PC-9 (cell line): ENCODE measurements around the gene TMEM176B. TPM values are rescaled to one million over a fixed set of nuclear protein-coding genes. Genes with fewer than 3 reads are reported as not detected.
"Not testable (repeated sequence)": the region's sequence is repeated elsewhere in the genome, so short reads cannot be mapped to it uniquely, and the experiment has no call there.

ENCODE experiments used
- BruUV-seq: library from RNA; stranded (reverse); fragments of 400-500 nt; replicated peaks from 2 replicates; lab custom pipeline; 2021; lab: Mats Ljungman, UMichigan
- CTCF ChIA-PET: fragments of 300-600 bp; sonication (Branson Sonifier 250); formaldehyde crosslinking; loops from one replicate; lab custom pipeline; 2022; ENCODE audit warnings: antibody characterized with exemption; lab: Charles Lee
- POLR2A ChIA-PET: fragments of 300-600 bp; sonication (Branson Sonifier 250); formaldehyde crosslinking; loops from one replicate; lab custom pipeline; 2022; ENCODE audit warnings: antibody characterized with exemption; ENCODE audit not compliant: unreplicated experiment; lab: Charles Lee
- DNase-seq, 2 experiments: peaks; one replicate each; pipeline versions ENCODE4 v3.0.0 to v3.0.0-alpha.2; 2015 to 2022; ENCODE audit warnings: mixed read lengths in 1 of 2
- H2AFZ ChIP-seq: fragments of 200-600 bp; sonication (generic); 2 replicates; pipeline ENCODE4 v1.8.1; 2017; ENCODE audit warnings: antibody characterized with exemption
- H3F3A ChIP-seq: fragments of 200-600 bp; sonication (generic); 2 replicates; pipeline ENCODE4 v1.8.1; 2017; ENCODE audit warnings: antibody characterized with exemption, mild to moderate bottlenecking, low read depth; ENCODE audit not compliant: insufficient read depth
- H3K27ac ChIP-seq: fragments of 200-600 bp; sonication (generic); 2 replicates; pipeline ENCODE4 v1.6.1; 2016; ENCODE audit warnings: mixed run types
- H3K27me3 ChIP-seq: fragments of 200-600 bp; sonication (generic); 2 replicates; pipeline ENCODE4 v1.6.1; 2016; ENCODE audit warnings: low read depth, mixed run types; ENCODE audit not compliant: insufficient read depth
- H3K36me3 ChIP-seq: fragments of 200-600 bp; sonication (generic); 2 replicates; pipeline ENCODE4 v1.6.1; 2016; ENCODE audit warnings: low read depth, mixed run types
- H3K4me1 ChIP-seq: fragments of 200-600 bp; sonication (generic); replicated peaks from 2 replicates; pipeline ENCODE4 v1.6.1; 2016; ENCODE audit warnings: mixed run types; ENCODE audit not compliant: insufficient read depth
- H3K4me2 ChIP-seq: fragments of 200-600 bp; sonication (generic); 2 replicates; pipeline ENCODE4 v1.6.1; 2017; ENCODE audit warnings: mixed run types
- H3K4me3 ChIP-seq: fragments of 200-600 bp; sonication (generic); 2 replicates; pipeline ENCODE4 v1.6.1; 2016; ENCODE audit warnings: mixed run types
- H3K79me2 ChIP-seq: fragments of 200-600 bp; sonication (generic); 2 replicates; pipeline ENCODE4 v1.6.1; 2017; ENCODE audit warnings: low read depth, mixed run types
- H3K9me2 ChIP-seq: fragments of 200-600 bp; sonication (generic); 2 replicates; pipeline ENCODE4 v1.8.1; 2017; ENCODE audit warnings: mild to moderate bottlenecking; ENCODE audit not compliant: insufficient read depth
- H3K9me3 ChIP-seq: fragments of 200-600 bp; sonication (generic); 2 replicates; pipeline ENCODE4 v1.8.1; 2016; ENCODE audit warnings: low read depth; ENCODE audit not compliant: insufficient read depth
- H4K20me1 ChIP-seq: fragments of 200-600 bp; sonication (generic); 2 replicates; pipeline ENCODE4 v1.8.1; 2017; ENCODE audit not compliant: insufficient read depth
- CTCF ChIP-seq: fragments of 200-600 bp; sonication (generic); conservative IDR thresholded peaks from 2 replicates; pipeline ENCODE4 v1.6.1; 2017; ENCODE audit warnings: mixed run types, antibody characterized with exemption, mild to moderate bottlenecking, moderate library complexity
- EZH2 ChIP-seq: fragments of 200-600 bp; sonication (generic); IDR thresholded peaks from 2 replicates; pipeline ENCODE4 v1.8.0; 2017; ENCODE audit warnings: antibody characterized with exemption, low read depth
- intact Hi-C: fragments of 100-400 bp; cut with micrococcal nuclease; formaldehyde crosslinking; loops from one replicate; pipeline ENCODE4 v1.10.0; 2022; ENCODE audit not compliant: unreplicated experiment
- total RNA-seq: library from RNA; stranded (reverse); gene quantifications from 2 replicates; pipeline ENCODE4 v1.2.3, GENCODE V29; 2021

TMEM176B gene
- total RNA-seq, 1 experiment from 2014 or later: 1.9 TPM

- CTCF ChIA-PET: no interaction called here
- Histone ChIP-seq H4K20me1 (no peaks in the 10 kb centered on the region), H3K4me1 (no peaks in the 10 kb centered on the region), H3K27ac (no peak overlapping the region), H3F3A (no peaks in the 10 kb centered on the region), H3K36me3 (no peaks in the 10 kb centered on the region), H2AFZ (no peak overlapping the region), H3K27me3 (peaks cover 63% of the 10 kb centered on the region), H3K4me3 (no peak overlapping the region), H3K79me2 (no peaks in the 10 kb centered on the region), H3K4me2 (no peak overlapping the region), H3K9me3 (no peaks in the 10 kb centered on the region), H3K9me2 (no peaks in the 10 kb centered on the region)
- POLR2A ChIA-PET: no interaction called here
- DNase-seq: no peak
- intact Hi-C loops: no loop called here
- no TSS peak for BruUV-seq
- TF ChIP-seq EZH2 (no peak), CTCF (no peak)
Observed at GRCh38 chr7:150820148-150820547, 20.0 kb upstream of the TMEM176B start.

- no peaks in the 10 kb centered on the region for H3K36me3 ChIP-seq
- no peak for DNase-seq
- no peak overlapping the region for H3K4me2 ChIP-seq
- H3K9me3 ChIP-seq: no peaks in the 10 kb centered on the region
- no peaks in the 10 kb centered on the region for H3F3A ChIP-seq
- no peak overlapping the region for H3K27ac ChIP-seq
- no peaks in the 10 kb centered on the region for H3K9me2 ChIP-seq
- ChIA-PET POLR2A (no interaction called here), CTCF (no interaction called here)
- no TSS peak for BruUV-seq
- intact Hi-C loops: no loop called here
- H3K4me3 ChIP-seq: no peak overlapping the region
- no peaks in the 10 kb centered on the region for H3K4me1 ChIP-seq
- H3K79me2 ChIP-seq: no peaks in the 10 kb centered on the region
- H3K27me3 ChIP-seq: peaks cover 58% of the 10 kb centered on the region
- no peaks in the 10 kb centered on the region for H4K20me1 ChIP-seq
- no peak for TF ChIP-seq CTCF
- no peak for TF ChIP-seq EZH2
- H2AFZ ChIP-seq: no peak overlapping the region
Observed at GRCh38 chr7:150818971-150819370, 18.8 kb upstream of the TMEM176B start.

GRCh38 chr7:150814328-150815001 lies 14.3 kb upstream of the TMEM176B start:
- no peaks in the 10 kb centered on the region for H3F3A ChIP-seq
- no peaks in the 10 kb centered on the region for H4K20me1 ChIP-seq
- H3K9me2 ChIP-seq: no peaks in the 10 kb centered on the region
- no peaks in the 10 kb centered on the region for H3K79me2 ChIP-seq
- TF ChIP-seq EZH2 (no peak), CTCF (no peak)
- H3K4me2 ChIP-seq: no peak overlapping the region
- H3K4me1 ChIP-seq: no peaks in the 10 kb centered on the region
- H3K27ac ChIP-seq: no peak overlapping the region
- CTCF ChIA-PET: no interaction called here
- H3K27me3 ChIP-seq: peaks cover 45% of the 10 kb centered on the region
- no TSS peak for BruUV-seq
- no peak overlapping the region for H3K4me3 ChIP-seq
- DNase-seq: no peak
- H3K9me3 ChIP-seq: no peaks in the 10 kb centered on the region
- H2AFZ ChIP-seq: no peak overlapping the region
- no peaks in the 10 kb centered on the region for H3K36me3 ChIP-seq
- intact Hi-C loops: no loop called here
- POLR2A ChIA-PET: no interaction called here

- DNase-seq, H3K4me2 ChIP-seq, H3K9me3 ChIP-seq, H3K36me3 ChIP-seq, intact Hi-C loops, CTCF ChIA-PET, H3F3A ChIP-seq, H3K9me2 ChIP-seq, H3K4me3 ChIP-seq, H3K79me2 ChIP-seq, H4K20me1 ChIP-seq, POLR2A ChIA-PET, H3K4me1 ChIP-seq, H3K27ac ChIP-seq, BruUV-seq, H2AFZ ChIP-seq: not testable (repeated sequence)
- peaks cover 72% of the 10 kb centered on the region for H3K27me3 ChIP-seq
Observed at GRCh38 chr7:150807616-150808438, 7.7 kb upstream of the TMEM176B start.
